ENCODE measurements around the gene THBS2.

DNA sequence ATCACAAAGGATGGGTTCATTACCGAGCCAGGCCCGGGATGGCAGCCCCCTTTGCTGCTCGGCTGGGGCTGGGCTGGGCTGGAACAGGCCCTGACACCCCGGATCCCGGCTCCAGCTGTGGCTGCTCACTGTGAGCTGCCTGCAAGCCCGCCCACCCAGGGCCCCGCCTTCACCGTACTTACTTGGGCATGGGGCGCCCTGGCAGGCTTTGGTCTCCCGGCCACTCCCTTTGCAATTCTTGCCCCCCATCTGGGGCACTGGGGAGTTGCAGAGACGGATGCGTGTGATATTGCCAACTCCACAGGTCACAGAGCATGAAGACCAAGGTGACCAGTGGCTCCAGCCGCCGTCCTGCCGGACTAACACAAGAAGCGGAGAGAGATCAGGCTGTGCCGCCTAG is 16.7 kb downstream of the THBS2 start:
- TF ChIP-seq BHLHE40 (IDR thresholded peaks at IDR 0.05; ENCODE audit: borderline replicate concordance) (no peak), HDGF (IDR thresholded peaks at IDR 0.05; ENCODE audit: borderline replicate concordance) (no peak), SUZ12 (IDR thresholded peaks at IDR 0.05) (no peak), LEF1 (IDR thresholded peaks at IDR 0.05; ENCODE audit: borderline replicate concordance) (no peak), FOXK2 (IDR thresholded peaks at IDR 0.05) (no peak), FOXA1 (IDR thresholded peaks at IDR 0.05) (no peak)

Data from HEK293T (cell line).